GM12878 (cell line): Measurements from ENCODE around the gene MROH8.

ENCODE experiments used
- CTCF ChIP-seq, 3 experiments: IDR thresholded peaks in 2 of 3; conservative IDR thresholded peaks in 1 of 3; 2 replicates each; pipeline ENCODE4 v1.5.1; 2011; ENCODE audit warnings: low read depth in 3 of 3, low read length in 3 of 3, mild to moderate bottlenecking in 3 of 3, control low read depth in 2 of 3, moderate library complexity in 2 of 3, inconsistent platforms in 1 of 3, mixed read lengths in 1 of 3; ENCODE audit not compliant: control insufficient read depth in 2 of 3, insufficient read depth in 1 of 3; ENCODE audit errors: extremely low read depth in 1 of 3
- JUNB ChIP-seq: IDR thresholded peaks from 2 replicates; pipeline ENCODE4 v1.6.1; 2016; ENCODE audit warnings: antibody characterized with exemption, mild to moderate bottlenecking
- POLR2A ChIP-seq: IDR thresholded peaks from 2 replicates; pipeline ENCODE4 v1.6.1; 2011; ENCODE audit warnings: low read depth, mild to moderate bottlenecking, low read length
- POLR2AphosphoS5 ChIP-seq: IDR thresholded peaks from 2 replicates; pipeline ENCODE4 v1.6.1; 2011; ENCODE audit warnings: mild to moderate bottlenecking, low read length, inconsistent platforms

GRCh38 chr20:37119356-37120036 is 59.9 kb downstream of the MROH8 start:
- TF ChIP-seq CTCF (IDR thresholded peaks at IDR 0.05 in 2 of 3, conservative IDR thresholded peaks at IDR 0.05 in 1 of 3; ENCODE audit: control insufficient read depth in 2 of 3, extremely low read depth in 1 of 3, insufficient read depth in 1 of 3, low read depth in 3 of 3, low read length in 3 of 3) (no peak), JUNB (no peak), POLR2AphosphoS5 (no peak), POLR2A (no peak)
